Measurements from ENCODE around the gene FAM181A. TPM values are rescaled to one million over a fixed set of nuclear protein-coding genes. Genes with fewer than 3 reads are reported as not detected.

Gene FAM181A
- total and polyA plus RNA-seq, 10 of the 15 experiments (the other 5 are each of a cell fraction or from before 2014, with no cell fraction given): not detected

GRCh38 chr14:93925374-93925895 lies 1.7 kb upstream of the FAM181A start:
- Histone ChIP-seq H3K4me3 (no peak overlapping the region), H3K4me2 (ENCODE audit: control insufficient read depth, insufficient read depth) (no peak overlapping the region), H2AFZ (ENCODE audit: control insufficient read depth, low read depth, low read length) (no peak overlapping the region), H3K4me1 (ENCODE audit: control insufficient read depth, insufficient read depth, low read length) (no peaks in the 10 kb centered on the region), H3K36me3 (ENCODE audit: control insufficient read depth in 2 of 2, insufficient read depth in 2 of 2, low read length in 1 of 2) (no peaks in the 10 kb centered on the region), H3K9me3 (replicated peaks; ENCODE audit: control insufficient read depth, insufficient read depth, low read length) (no peaks in the 10 kb centered on the region), H3K79me2 (ENCODE audit: control insufficient read depth, insufficient read depth, low read length) (no peaks in the 10 kb centered on the region), H3K27ac (ENCODE audit: control insufficient read depth, insufficient read depth) (no peak overlapping the region), H4K20me1 (ENCODE audit: control insufficient read depth, insufficient read depth) (no peaks in the 10 kb centered on the region), H3K9ac (ENCODE audit: control insufficient read depth, insufficient read depth, low read length) (no peak overlapping the region), H3K27me3 (replicated peaks in 1 of 2; ENCODE audit: control insufficient read depth in 2 of 2, insufficient read depth in 2 of 2, low read length in 1 of 2) (peaks cover 0 to 3% of the 10 kb centered on the region in 2 experiments; a peak in 2 of 4 replicates)
- ATAC-seq (no peak), DNase-seq (ENCODE audit: low read depth, low spot score) (no peak), FAIRE-seq (no peak)
- in situ Hi-C loops (cut with MboI): no loop called here
- SMC1A ChIA-PET (ENCODE audit: uncharacterized antibody, unreplicated experiment): interaction anchor here (0.6 to 1.2 kb wide), 2 partner anchors 15 to 1461 kb away, joined by 3 read pairs; no protein-coding TSS in a partner anchor
- CTCF ChIA-PET: interaction anchor here (1.7 kb wide), 1 partner anchor 76 kb away, joined by 4 read pairs; no protein-coding TSS in a partner anchor
- RAD21 ChIA-PET (ENCODE audit: unreplicated experiment): no interaction called here
- WGBS (ENCODE audit: insufficient coverage, insufficient replicate concordance, low lambda C conversion rate, missing lambda C conversion rate): 39% methylated on average over 13 of the region's 13 CpGs
- POLR2A ChIA-PET: no interaction called here
- intact Hi-C loops (cut with micrococcal nuclease; ENCODE audit: unreplicated experiment): no loop called here
- BruUV-seq (replicated peaks): no TSS peak
- TF ChIP-seq FOS (IDR thresholded peaks at IDR 0.05; ENCODE audit: borderline replicate concordance, extremely low read depth, insufficient read length) (no peak), HDGF (IDR thresholded peaks at IDR 0.05) (no peak), MEF2B (IDR thresholded peaks at IDR 0.05; ENCODE audit: partially characterized antibody, poor library complexity, severe bottlenecking) (no peak), POLR2A (IDR thresholded peaks at IDR 0.05; ENCODE audit: low read depth, low read length) (no peak), CHD2 (IDR thresholded peaks at IDR 0.05; ENCODE audit: borderline replicate concordance, low read depth, low read length) (no peak), IRF5 (IDR thresholded peaks at IDR 0.05; ENCODE audit: borderline replicate concordance) (no peak), RELA (IDR thresholded peaks at IDR 0.05; ENCODE audit: borderline replicate concordance, partially characterized antibody) (no peak), PAX8 (IDR thresholded peaks at IDR 0.05) (no peak), ZZZ3 (IDR thresholded peaks at IDR 0.05; ENCODE audit: control insufficient read depth, insufficient read length, low read depth) (no peak), IRF4 (IDR thresholded peaks at IDR 0.05; ENCODE audit: low read depth, low read length) (no peak), ZBTB11 (CRISPR knock-in tag; IDR thresholded peaks at IDR 0.05) (no peak), TCF12 (IDR thresholded peaks at IDR 0.05; ENCODE audit: low read depth, low read length) (no peak), ZNF274 (IDR thresholded peaks at IDR 0.05; ENCODE audit: insufficient read depth, insufficient read length) (no peak), POU2F2 (IDR thresholded peaks at IDR 0.05; ENCODE audit: borderline replicate concordance, low read depth, low read length) (no peak)
- TF ChIP-seq, protein P1, sequence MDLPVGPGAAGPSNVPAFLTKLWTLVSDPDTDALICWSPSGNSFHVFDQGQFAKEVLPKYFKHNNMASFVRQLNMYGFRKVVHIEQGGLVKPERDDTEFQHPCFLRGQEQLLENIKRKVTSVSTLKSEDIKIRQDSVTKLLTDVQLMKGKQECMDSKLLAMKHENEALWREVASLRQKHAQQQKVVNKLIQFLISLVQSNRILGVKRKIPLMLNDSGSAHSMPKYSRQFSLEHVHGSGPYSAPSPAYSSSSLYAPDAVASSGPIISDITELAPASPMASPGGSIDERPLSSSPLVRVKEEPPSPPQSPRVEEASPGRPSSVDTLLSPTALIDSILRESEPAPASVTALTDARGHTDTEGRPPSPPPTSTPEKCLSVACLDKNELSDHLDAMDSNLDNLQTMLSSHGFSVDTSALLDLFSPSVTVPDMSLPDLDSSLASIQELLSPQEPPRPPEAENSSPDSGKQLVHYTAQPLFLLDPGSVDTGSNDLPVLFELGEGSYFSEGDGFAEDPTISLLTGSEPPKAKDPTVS (IDR thresholded peaks at IDR 0.05; ENCODE audit: low read depth, low read length): no peak
- TF ChIP-seq, protein P2, sequence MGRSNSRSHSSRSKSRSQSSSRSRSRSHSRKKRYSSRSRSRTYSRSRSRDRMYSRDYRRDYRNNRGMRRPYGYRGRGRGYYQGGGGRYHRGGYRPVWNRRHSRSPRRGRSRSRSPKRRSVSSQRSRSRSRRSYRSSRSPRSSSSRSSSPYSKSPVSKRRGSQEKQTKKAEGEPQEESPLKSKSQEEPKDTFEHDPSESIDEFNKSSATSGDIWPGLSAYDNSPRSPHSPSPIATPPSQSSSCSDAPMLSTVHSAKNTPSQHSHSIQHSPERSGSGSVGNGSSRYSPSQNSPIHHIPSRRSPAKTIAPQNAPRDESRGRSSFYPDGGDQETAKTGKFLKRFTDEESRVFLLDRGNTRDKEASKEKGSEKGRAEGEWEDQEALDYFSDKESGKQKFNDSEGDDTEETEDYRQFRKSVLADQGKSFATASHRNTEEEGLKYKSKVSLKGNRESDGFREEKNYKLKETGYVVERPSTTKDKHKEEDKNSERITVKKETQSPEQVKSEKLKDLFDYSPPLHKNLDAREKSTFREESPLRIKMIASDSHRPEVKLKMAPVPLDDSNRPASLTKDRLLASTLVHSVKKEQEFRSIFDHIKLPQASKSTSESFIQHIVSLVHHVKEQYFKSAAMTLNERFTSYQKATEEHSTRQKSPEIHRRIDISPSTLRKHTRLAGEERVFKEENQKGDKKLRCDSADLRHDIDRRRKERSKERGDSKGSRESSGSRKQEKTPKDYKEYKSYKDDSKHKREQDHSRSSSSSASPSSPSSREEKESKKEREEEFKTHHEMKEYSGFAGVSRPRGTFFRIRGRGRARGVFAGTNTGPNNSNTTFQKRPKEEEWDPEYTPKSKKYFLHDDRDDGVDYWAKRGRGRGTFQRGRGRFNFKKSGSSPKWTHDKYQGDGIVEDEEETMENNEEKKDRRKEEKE (IDR thresholded peaks at IDR 0.05): no peak
